Activated T-cell treated with anti-CD3 and anti-CD28 coated beads, Interleukin-2, amount 50 U/mL, for 24 hours (primary cell): ENCODE results near the gene MMUT.
A peak's percentile ranks its signal among the peaks of the same experiment; 100 is the strongest.
"Not testable (repeated sequence)": the region's sequence is repeated elsewhere in the genome, so short reads cannot be mapped to it uniquely, and the experiment has no call there.

ENCODE experiments used
- DNase-seq: peaks from one replicate; pipeline ENCODE4 v3.0.0-alpha.2; 2020
- H3K27ac Mint-ChIP-seq: 2 replicates; pipeline ENCODE4 v1.8.0; 2020; ENCODE audit warnings: mild to moderate bottlenecking, mixed read lengths
- H3K27me3 Mint-ChIP-seq: 2 replicates; pipeline ENCODE4 v1.8.0; 2020; ENCODE audit warnings: mixed read lengths
- H3K36me3 Mint-ChIP-seq: 2 replicates; pipeline ENCODE4 v1.8.0; 2020; ENCODE audit warnings: low read depth, mixed read lengths
- H3K4me1 Mint-ChIP-seq: 2 replicates; pipeline ENCODE4 v1.8.0; 2020; ENCODE audit warnings: low read depth, mixed read lengths
- H3K4me3 Mint-ChIP-seq: 2 replicates; pipeline ENCODE4 v1.8.0; 2020; ENCODE audit warnings: mild to moderate bottlenecking, moderate library complexity, mixed read lengths
- H3K9me3 Mint-ChIP-seq: 2 replicates; pipeline ENCODE4 v1.8.0; 2020; ENCODE audit warnings: mixed read lengths

MMUT gene

GRCh38 chr6:49462927-49463611, at the start of gene MMUT, which contains the start of gene CENPQ:
Gene MMUT (minus strand): TSS chr6:49463253. CDS start chr6:49459466, 3,787 bp downstream.
Gene CENPQ (plus strand): TSS chr6:49463370. CDS start chr6:49470177, 6,807 bp downstream.
- Mint-ChIP-seq H3K4me1 (peaks cover 46% of the 10 kb centered on the region), H3K9me3 (no peaks in the 10 kb centered on the region), H3K27ac (peak within 1 kb of the TSS; percentile 95), H3K27me3 (no peaks in the 10 kb centered on the region), H3K36me3 (peaks cover 43% of the 10 kb centered on the region), H3K4me3 (peak within 1 kb of the TSS; percentile 95)
- peak; percentile 90 for DNase-seq

- Mint-ChIP-seq H3K36me3 (no peaks in the 10 kb centered on the region), H3K27ac (no peak overlapping the region), H3K27me3 (peaks cover 36% of the 10 kb centered on the region), H3K9me3 (no peaks in the 10 kb centered on the region), H3K4me1 (no peaks in the 10 kb centered on the region), H3K4me3 (no peak overlapping the region)
- DNase-seq = no peak
Observed at GRCh38 chr6:49509342-49509741, 46.3 kb upstream of the MMUT start.

- no peak for DNase-seq
- H3K4me3 Mint-ChIP-seq = no peak overlapping the region
Observed at GRCh38 chr6:49506569-49507111, 43.6 kb upstream of the MMUT start.

GRCh38 chr6:49504666-49505065, 41.6 kb upstream of the MMUT start:
- Mint-ChIP-seq H3K9me3 (no peaks in the 10 kb centered on the region), H3K27ac (no peak overlapping the region), H3K4me3 (no peak overlapping the region), H3K36me3 (no peaks in the 10 kb centered on the region), H3K27me3 (peaks cover 26% of the 10 kb centered on the region), H3K4me1 (no peaks in the 10 kb centered on the region)
- DNase-seq = no peak

More at GRCh38 chr6:49506569-49507111, 43.6 kb upstream of the MMUT start:
- no peaks in the 10 kb centered on the region for H3K9me3 Mint-ChIP-seq
- no peaks in the 10 kb centered on the region for H3K36me3 Mint-ChIP-seq
- H3K27ac Mint-ChIP-seq = no peak overlapping the region
- peaks cover 26% of the 10 kb centered on the region for H3K27me3 Mint-ChIP-seq
- no peaks in the 10 kb centered on the region for H3K4me1 Mint-ChIP-seq

GRCh38 chr6:49499623-49500022, 36.6 kb upstream of the MMUT start, which contains the start of gene GLYATL3:
Gene GLYATL3 (plus strand): TSS chr6:49499923. CDS start chr6:49511991, 12,068 bp downstream.
- H3K4me1 Mint-ChIP-seq = no peaks in the 10 kb centered on the region
- no peak within 1 kb of the TSS for H3K27ac Mint-ChIP-seq
- no peak within 1 kb of the TSS for H3K4me3 Mint-ChIP-seq
- no peak for DNase-seq
- no peaks in the 10 kb centered on the region for H3K9me3 Mint-ChIP-seq
- H3K27me3 Mint-ChIP-seq = no peaks in the 10 kb centered on the region
- H3K36me3 Mint-ChIP-seq = no peaks in the 10 kb centered on the region

- no peak overlapping the region for H3K27ac Mint-ChIP-seq
- no peaks in the 10 kb centered on the region for H3K4me1 Mint-ChIP-seq
- DNase-seq = no peak
- no peaks in the 10 kb centered on the region for H3K36me3 Mint-ChIP-seq
- H3K4me3 Mint-ChIP-seq = no peak overlapping the region
- H3K27me3 Mint-ChIP-seq = no peaks in the 10 kb centered on the region
- no peaks in the 10 kb centered on the region for H3K9me3 Mint-ChIP-seq
Observed at GRCh38 chr6:49499126-49499525, 36.1 kb upstream of the MMUT start.

GRCh38 chr6:49497304-49497703, 34.3 kb upstream of the MMUT start:
- no peak for DNase-seq
- Mint-ChIP-seq H3K9me3 (no peaks in the 10 kb centered on the region), H3K4me3 (no peak overlapping the region), H3K27ac (no peak overlapping the region), H3K27me3 (no peaks in the 10 kb centered on the region), H3K4me1 (no peaks in the 10 kb centered on the region), H3K36me3 (peaks cover 15% of the 10 kb centered on the region)

- Mint-ChIP-seq H3K27ac (no peak overlapping the region), H3K4me1 (no peaks in the 10 kb centered on the region), H3K4me3 (no peak overlapping the region), H3K36me3 (peaks cover 62% of the 10 kb centered on the region), H3K9me3 (no peaks in the 10 kb centered on the region), H3K27me3 (no peaks in the 10 kb centered on the region)
- no peak for DNase-seq
Observed at GRCh38 chr6:49490633-49491032, 27.6 kb upstream of the MMUT start.

- DNase-seq, H3K4me1 Mint-ChIP-seq, H3K27me3 Mint-ChIP-seq, H3K27ac Mint-ChIP-seq, H3K9me3 Mint-ChIP-seq, H3K4me3 Mint-ChIP-seq: not testable (repeated sequence)
- peaks cover 59% of the 10 kb centered on the region for H3K36me3 Mint-ChIP-seq
Observed at GRCh38 chr6:49483380-49483779, 20.3 kb upstream of the MMUT start.

- H3K27ac Mint-ChIP-seq, H3K4me1 Mint-ChIP-seq, DNase-seq, H3K27me3 Mint-ChIP-seq, H3K4me3 Mint-ChIP-seq, H3K9me3 Mint-ChIP-seq: not testable (repeated sequence)
- peaks cover 60% of the 10 kb centered on the region for H3K36me3 Mint-ChIP-seq
Observed at GRCh38 chr6:49481846-49482245, 18.8 kb upstream of the MMUT start.

GRCh38 chr6:49479308-49479970, 16.4 kb upstream of the MMUT start:
- H3K27me3 Mint-ChIP-seq = no peaks in the 10 kb centered on the region
- H3K4me3 Mint-ChIP-seq = no peak overlapping the region
- no peaks in the 10 kb centered on the region for H3K9me3 Mint-ChIP-seq
- no peak for DNase-seq
- H3K27ac Mint-ChIP-seq = no peak overlapping the region
- peaks cover 66% of the 10 kb centered on the region for H3K36me3 Mint-ChIP-seq
- no peaks in the 10 kb centered on the region for H3K4me1 Mint-ChIP-seq

GRCh38 chr6:49476564-49476963, 13.5 kb upstream of the MMUT start:
- DNase-seq, H3K9me3 Mint-ChIP-seq, H3K27ac Mint-ChIP-seq, H3K27me3 Mint-ChIP-seq, H3K4me3 Mint-ChIP-seq, H3K4me1 Mint-ChIP-seq: not testable (repeated sequence)
- H3K36me3 Mint-ChIP-seq = peaks cover 78% of the 10 kb centered on the region

GRCh38 chr6:49468042-49468441, 5.0 kb upstream of the MMUT start:
- H3K27me3 Mint-ChIP-seq = no peaks in the 10 kb centered on the region

GRCh38 chr6:49464691-49465090, 1.6 kb upstream of the MMUT start:
- H3K4me1 Mint-ChIP-seq = peaks cover 43% of the 10 kb centered on the region
- DNase-seq = no peak
- no peaks in the 10 kb centered on the region for H3K27me3 Mint-ChIP-seq
- no peaks in the 10 kb centered on the region for H3K9me3 Mint-ChIP-seq
- peak overlapping the region; percentile 64 for H3K27ac Mint-ChIP-seq
- H3K36me3 Mint-ChIP-seq = peaks cover 36% of the 10 kb centered on the region
- H3K4me3 Mint-ChIP-seq = peak overlapping the region; percentile 95

More at GRCh38 chr6:49468042-49468441, 5.0 kb upstream of the MMUT start:
- peaks cover 21% of the 10 kb centered on the region for H3K4me1 Mint-ChIP-seq
- H3K36me3 Mint-ChIP-seq = peaks cover 55% of the 10 kb centered on the region
- no peak overlapping the region for H3K4me3 Mint-ChIP-seq
- H3K27ac Mint-ChIP-seq = no peak overlapping the region
- no peaks in the 10 kb centered on the region for H3K9me3 Mint-ChIP-seq
- no peak for DNase-seq

GRCh38 chr6:49463612-49463967, 537 bp upstream of the MMUT start:
- Mint-ChIP-seq H3K4me3 (peak overlapping the region; percentile 95), H3K4me1 (peaks cover 46% of the 10 kb centered on the region), H3K9me3 (no peaks in the 10 kb centered on the region), H3K27ac (peak overlapping the region; percentile 95), H3K27me3 (no peaks in the 10 kb centered on the region), H3K36me3 (peaks cover 38% of the 10 kb centered on the region)
- no peak for DNase-seq
